CD8-positive, alpha-beta memory T cell (primary cell): ENCODE data around the gene FAM200B. TPM values are rescaled to one million over a fixed set of nuclear protein-coding genes. Genes with fewer than 3 reads are reported as not detected.
"Not testable (repeated sequence)": the region's sequence is repeated elsewhere in the genome, so short reads cannot be mapped to it uniquely, and the experiment has no call there.

ENCODE experiments used
- CTCF ChIA-PET: fragments of 350-600 bp; sonication (Branson Sonifier 250); formaldehyde crosslinking; loops from one replicate; lab custom pipeline; 2021; ENCODE audit warnings: antibody characterized with exemption; lab: Charles Lee
- POLR2A ChIA-PET: fragments of 350-600 bp; sonication (Branson Sonifier 250); formaldehyde crosslinking; loops from one replicate; lab custom pipeline; 2021; ENCODE audit warnings: antibody characterized with exemption; lab: Charles Lee
- DNase-seq, 5 donors: peaks; one replicate each; pipeline versions ENCODE4 v3.0.0 to v3.0.0-alpha.2; 2020 to 2022; ENCODE audit warnings: mixed read lengths in 1 of 5
- H3K27ac ChIP-seq: one replicate; pipeline ENCODE4 v1.7.0; 2013; ENCODE audit warnings: low read depth, mild to moderate bottlenecking, low read length, moderate library complexity
- H3K27me3 ChIP-seq: 2 replicates; pipeline ENCODE4 v1.7.0; 2013; ENCODE audit warnings: low read length, mild to moderate bottlenecking; ENCODE audit not compliant: insufficient read depth, poor library complexity, severe bottlenecking
- H3K36me3 ChIP-seq: 2 replicates; pipeline ENCODE4 v1.7.0; 2013; ENCODE audit warnings: mild to moderate bottlenecking, low read length, moderate library complexity; ENCODE audit not compliant: insufficient read depth
- H3K4me1 ChIP-seq: 2 replicates; pipeline ENCODE4 v1.7.0; 2013; ENCODE audit warnings: mild to moderate bottlenecking, low read length, moderate library complexity; ENCODE audit not compliant: insufficient read depth
- H3K4me3 ChIP-seq: 2 replicates; pipeline ENCODE4 v1.7.0; 2013; ENCODE audit warnings: mild to moderate bottlenecking, low read length
- H3K9me3 ChIP-seq: 2 replicates; pipeline ENCODE4 v1.7.0; 2013; ENCODE audit warnings: mild to moderate bottlenecking, low read length
- H3K27ac Mint-ChIP-seq, 8 donors: one replicate each; pipeline ENCODE4 v1.8.0; 2020 to 2021; ENCODE audit warnings: mixed read lengths in 8 of 8, mild to moderate bottlenecking in 6 of 8, inconsistent platforms in 3 of 8, moderate library complexity in 3 of 8
- H3K27me3 Mint-ChIP-seq, 2 donors: one replicate each; pipeline ENCODE4 v1.8.0; 2020 to 2021; ENCODE audit warnings: mixed read lengths in 2 of 2, mild to moderate bottlenecking in 1 of 2, moderate library complexity in 1 of 2
- H3K36me3 Mint-ChIP-seq, 3 donors: one replicate each; pipeline ENCODE4 v1.8.0; 2020 to 2021; ENCODE audit warnings: mixed read lengths in 3 of 3, inconsistent platforms in 1 of 3, mild to moderate bottlenecking in 1 of 3
- H3K4me1 Mint-ChIP-seq, 3 donors: one replicate each; pipeline ENCODE4 v1.8.0; 2020 to 2021; ENCODE audit warnings: mixed read lengths in 3 of 3, inconsistent platforms in 1 of 3, mild to moderate bottlenecking in 1 of 3
- H3K4me3 Mint-ChIP-seq, 7 donors: one replicate each; pipeline ENCODE4 v1.8.0; 2020 to 2021; ENCODE audit warnings: mixed read lengths in 7 of 7, mild to moderate bottlenecking in 6 of 7, moderate library complexity in 4 of 7, inconsistent platforms in 2 of 7
- H3K9me3 Mint-ChIP-seq, 5 donors: one replicate each; pipeline ENCODE4 v1.8.0; 2020 to 2022; ENCODE audit warnings: mixed read lengths in 5 of 5, mild to moderate bottlenecking in 3 of 5, moderate library complexity in 2 of 5, inconsistent platforms in 1 of 5
- polyA plus RNA-seq: library from polyadenylated mRNA; unstranded; fragments of 300-500 nt; fragmentation: Illumina TruSeq; gene quantifications from one replicate; pipeline ENCODE4 v1.2.3, GENCODE V29; 2021
- total RNA-seq, 2 experiments: library from RNA; stranded (reverse); gene quantifications; one replicate each; pipeline ENCODE4 v1.2.3, GENCODE V29; 2021

FAM200B gene
- total and polyA plus RNA-seq, 3 experiments from 2014 or later, result 10.0 to 80.7 (median 12.7) TPM

DNA sequence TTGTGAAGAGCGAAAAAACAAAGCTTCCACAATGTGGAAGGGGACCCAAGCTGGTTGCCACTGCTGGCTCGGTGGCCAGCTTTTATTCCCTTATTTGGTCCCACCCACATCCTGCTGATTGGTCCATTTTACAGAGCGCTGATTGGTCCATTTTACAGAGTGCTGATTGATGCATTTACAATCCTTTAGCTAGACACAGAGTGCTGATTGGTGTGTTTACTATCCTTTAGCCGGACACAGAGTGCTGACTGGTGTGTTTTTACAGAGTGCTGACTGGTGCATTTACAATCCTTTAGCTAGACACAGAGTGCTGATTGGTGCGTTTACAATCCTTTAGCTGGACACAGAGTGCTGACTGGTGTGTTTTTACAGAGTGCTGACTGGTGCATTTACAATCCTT lies 51.4 kb downstream of the FAM200B start:
- H3K9me3 ChIP-seq, H3K4me1 Mint-ChIP-seq, H3K27me3 ChIP-seq, H3K4me3 Mint-ChIP-seq, H3K27ac Mint-ChIP-seq, DNase-seq, H3K36me3 ChIP-seq, POLR2A ChIA-PET, H3K4me3 ChIP-seq, H3K4me1 ChIP-seq, H3K9me3 Mint-ChIP-seq, H3K27ac ChIP-seq, H3K36me3 Mint-ChIP-seq: not testable (repeated sequence)
- peaks cover 6 to 12% of the 10 kb centered on the region in 2 donors for H3K27me3 Mint-ChIP-seq
- CTCF ChIA-PET, result interaction anchor here (1.3 to 2.9 kb wide), 3 partner anchors 21 to 223 kb away, joined by 6 to 9 read pairs (median 6); no protein-coding TSS in a partner anchor

DNA sequence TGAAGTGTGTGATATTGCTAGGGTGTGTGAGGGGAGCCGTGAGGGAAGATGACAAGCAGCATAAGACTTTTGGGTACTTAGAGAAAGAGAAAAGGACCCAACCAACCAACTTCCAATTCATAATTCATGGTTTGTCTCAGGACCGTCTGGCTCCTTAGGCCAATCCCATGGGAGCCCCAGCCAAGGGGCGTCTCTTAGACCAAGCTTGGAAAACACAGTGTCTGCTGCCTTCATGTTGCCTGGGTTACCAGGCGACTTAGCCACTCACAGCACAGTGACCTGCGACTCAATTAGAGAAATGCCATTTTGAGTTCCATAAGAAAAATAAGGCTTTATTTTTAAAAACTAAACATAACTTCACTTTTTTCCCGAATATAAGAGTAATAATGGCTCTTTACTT lies 53.9 kb downstream of the FAM200B start:
- H3K27ac ChIP-seq, result no peak overlapping the region
- Mint-ChIP-seq H3K4me1 (peaks cover 0 to 4% (median 0%) of the 10 kb centered on the region in 3 donors), H3K9me3 (peaks cover 0 to 3% (median 0%) of the 10 kb centered on the region in 5 donors), H3K27me3 (peaks cover 7 to 12% of the 10 kb centered on the region in 2 donors), H3K27ac (no peak overlapping the region), H3K4me3 (no peak overlapping the region), H3K36me3 (peaks cover 0 to 3% (median 0%) of the 10 kb centered on the region in 3 donors)
- ChIA-PET CTCF (no interaction called here), POLR2A (no interaction called here)
- DNase-seq, result no peak
- no peak overlapping the region for H3K4me3 ChIP-seq
- H3K9me3 ChIP-seq, result no peaks in the 10 kb centered on the region
- no peaks in the 10 kb centered on the region for H3K4me1 ChIP-seq
- H3K27me3 ChIP-seq, result no peaks in the 10 kb centered on the region
- H3K36me3 ChIP-seq, result no peaks in the 10 kb centered on the region

DNA sequence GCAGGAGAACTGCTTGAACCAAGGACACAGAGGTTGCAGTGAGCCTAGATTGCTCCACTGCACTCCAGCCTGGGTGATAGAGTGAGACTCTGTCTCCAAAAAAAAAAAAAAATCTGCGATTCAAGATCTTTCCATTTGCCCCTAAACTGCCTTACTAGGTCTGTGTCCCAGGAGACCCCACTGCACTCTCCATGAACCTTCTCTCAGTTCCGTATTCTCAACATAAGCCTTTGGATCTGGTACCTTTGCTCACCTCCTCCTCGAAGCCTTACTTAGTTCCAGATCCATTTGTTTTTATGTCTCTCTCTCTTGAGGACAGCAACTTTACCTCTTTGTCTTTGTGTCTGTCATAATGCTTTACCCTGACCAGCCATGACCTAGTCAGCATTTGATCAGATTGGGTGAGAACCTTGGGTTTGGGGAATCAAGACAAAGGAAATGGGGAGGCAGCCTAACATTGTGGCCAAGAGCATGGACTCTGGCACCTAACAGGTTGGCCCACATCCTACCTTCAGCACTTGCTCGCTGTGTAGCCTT lies 55.0 kb downstream of the FAM200B start:
- H3K27ac ChIP-seq, result no peak overlapping the region
- no peaks in the 10 kb centered on the region for H3K27me3 ChIP-seq
- DNase-seq, result no peak
- H3K27me3 Mint-ChIP-seq, result peaks cover 10 to 12% of the 10 kb centered on the region in 2 donors
- no peak overlapping the region for H3K4me3 ChIP-seq
- H3K27ac Mint-ChIP-seq, result peak overlapping the region in 1 of 8 donors; percentile 13
- no peaks in the 10 kb centered on the region for H3K36me3 ChIP-seq
- H3K4me3 Mint-ChIP-seq, result no peak overlapping the region
- peaks cover 0 to 8% (median 5%) of the 10 kb centered on the region in 5 donors for H3K9me3 Mint-ChIP-seq
- H3K36me3 Mint-ChIP-seq, result peaks cover 0 to 5% (median 3%) of the 10 kb centered on the region in 3 donors
- CTCF ChIA-PET, result interaction anchor here (0.9 to 1.2 kb wide), 3 partner anchors 10 to 219 kb away, joined by 3 read pairs; no protein-coding TSS in a partner anchor
- H3K4me1 ChIP-seq, result no peaks in the 10 kb centered on the region
- peaks cover 0 to 4% (median 0%) of the 10 kb centered on the region in 3 donors for H3K4me1 Mint-ChIP-seq
- POLR2A ChIA-PET, result no interaction called here
- no peaks in the 10 kb centered on the region for H3K9me3 ChIP-seq

GRCh38 chr4:15737255-15737654 lies 55.6 kb downstream of the FAM200B start:
- Mint-ChIP-seq H3K36me3 (peaks cover 0 to 7% (median 3%) of the 10 kb centered on the region in 3 donors), H3K27ac (no peak overlapping the region), H3K4me1 (peaks cover 0 to 4% (median 0%) of the 10 kb centered on the region in 3 donors), H3K27me3 (peaks cover 10 to 12% of the 10 kb centered on the region in 2 donors), H3K9me3 (peaks cover 0 to 13% (median 7%) of the 10 kb centered on the region in 5 donors), H3K4me3 (no peak overlapping the region)
- Histone ChIP-seq H3K4me1 (no peaks in the 10 kb centered on the region), H3K36me3 (no peaks in the 10 kb centered on the region), H3K4me3 (no peak overlapping the region), H3K9me3 (peaks cover 6% of the 10 kb centered on the region), H3K27me3 (no peaks in the 10 kb centered on the region), H3K27ac (no peak overlapping the region)
- DNase-seq, result no peak
- CTCF ChIA-PET, result interaction anchor here (0.9 to 1.2 kb wide), 3 partner anchors 11 to 219 kb away, joined by 3 read pairs; no protein-coding TSS in a partner anchor
- POLR2A ChIA-PET, result no interaction called here

GRCh38 chr4:15738877-15739276 lies 57.2 kb downstream of the FAM200B start:
- POLR2A ChIA-PET, result no interaction called here
- H3K4me1 ChIP-seq, result no peaks in the 10 kb centered on the region
- H3K4me1 Mint-ChIP-seq, result peaks cover 0 to 2% (median 0%) of the 10 kb centered on the region in 3 donors
- peaks cover 0 to 17% (median 4%) of the 10 kb centered on the region in 3 donors for H3K36me3 Mint-ChIP-seq
- no peak for DNase-seq
- H3K27me3 ChIP-seq, result no peaks in the 10 kb centered on the region
- CTCF ChIA-PET, result interaction anchor here (1.2 to 1.9 kb wide), 2 partner anchors 17 to 67 kb away, joined by 5 to 6 read pairs; no protein-coding TSS in a partner anchor
- peaks cover 0 to 18% (median 12%) of the 10 kb centered on the region in 5 donors for H3K9me3 Mint-ChIP-seq
- H3K4me3 Mint-ChIP-seq, result no peak overlapping the region
- H3K27ac ChIP-seq, result no peak overlapping the region
- H3K27ac Mint-ChIP-seq, result no peak overlapping the region
- H3K27me3 Mint-ChIP-seq, result peaks cover 10% of the 10 kb centered on the region in 2 donors
- H3K9me3 ChIP-seq, result peaks cover 6% of the 10 kb centered on the region
- no peaks in the 10 kb centered on the region for H3K36me3 ChIP-seq
- H3K4me3 ChIP-seq, result no peak overlapping the region

Other genes starting within 250 kb of the FAM200B start
- gene CC2D2A, start 211.9 kb upstream of the FAM200B start, total RNA-seq, result not detected
- gene CC2D2A, start 211.9 kb upstream of the FAM200B start, polyA plus RNA-seq, result 0.14 TPM
- 10 to 100 TPM; 25.1 to 27.6 TPM for gene FBXL5, start 26.5 kb upstream of the FAM200B start, total RNA-seq
- 94.5 TPM for gene FBXL5, start 26.5 kb upstream of the FAM200B start, polyA plus RNA-seq
- under 1 TPM; 0.44 to 0.48 TPM for gene BST1, start 21.2 kb downstream of the FAM200B start, total RNA-seq
- 0.39 TPM for gene BST1, start 21.2 kb downstream of the FAM200B start, polyA plus RNA-seq
- 10 to 100 TPM in 1 of 2 experiments, 1 to 10 TPM in 1; 9.0 to 11.7 TPM for gene CD38, start 96.5 kb downstream of the FAM200B start, total RNA-seq
- 2.1 TPM for gene CD38, start 96.5 kb downstream of the FAM200B start, polyA plus RNA-seq